ENCODE measurements around the gene FAM83F. TPM values are rescaled to one million over a fixed set of nuclear protein-coding genes. Genes with fewer than 3 reads are reported as not detected.

Gene FAM83F
- total RNA-seq, 1 experiment from 2014 or later = 43.1 TPM

- TF ChIP-seq ATF2 (CRISPR knock-in tag; IDR thresholded peaks at IDR 0.05; ENCODE audit: borderline replicate concordance, low read depth) (no peak), PRRX2 (CRISPR knock-in tag; IDR thresholded peaks at IDR 0.05) (no peak), ATF3 (CRISPR knock-in tag; conservative IDR thresholded peaks at IDR 0.05) (no peak), ZMAT4 (CRISPR knock-in tag; IDR thresholded peaks at IDR 0.05) (no peak), ZNF219 (CRISPR knock-in tag; IDR thresholded peaks at IDR 0.05; ENCODE audit: borderline replicate concordance) (no peak)
Observed at GRCh38 chr22:39946126-39946502, 48.6 kb upstream of the FAM83F start (continued).

- CTCF ChIA-PET = interaction anchor here (1.4 to 2.7 kb wide), 2 partner anchors 13 to 78 kb away, joined by 7 to 10 read pairs; no protein-coding TSS in a partner anchor
- ATAC-seq = no peak
- Mint-ChIP-seq H3K4me3 (no peak overlapping the region), H3K9me3 (no peaks in the 10 kb centered on the region), H3K4me1 (peaks cover 54% of the 10 kb centered on the region), H3K36me3 (no peaks in the 10 kb centered on the region), H3K27me3 (ENCODE audit: low read depth) (peaks cover 6% of the 10 kb centered on the region; the same call in 1 of the 2 replicates), H3K27ac (no peak overlapping the region)
- no peak for DNase-seq (ENCODE audit: low spot score)
- no peak for TF ChIP-seq IRF2 (CRISPR knock-in tag; IDR thresholded peaks at IDR 0.05; ENCODE audit: borderline replicate concordance, low read depth)
- no peak for TF ChIP-seq ZNF317 (CRISPR knock-in tag; IDR thresholded peaks at IDR 0.05; ENCODE audit: borderline replicate concordance, low read depth)
- no peak for TF ChIP-seq E2F5 (CRISPR knock-in tag; IDR thresholded peaks at IDR 0.05)
- POLR2A ChIA-PET = interaction anchor here (0.5 to 0.6 kb wide), 2 partner anchors 14 to 38 kb away, joined by 4 to 5 read pairs; no protein-coding TSS in a partner anchor
Observed at GRCh38 chr22:39946503-39947219, 48.1 kb upstream of the FAM83F start.

- ATAC-seq (no peak), DNase-seq (ENCODE audit: low spot score) (no peak)
- TF ChIP-seq ZNF263 (CRISPR knock-in tag; IDR thresholded peaks at IDR 0.05; ENCODE audit: low read depth) (no peak), ZNF396 (CRISPR knock-in tag; IDR thresholded peaks at IDR 0.05; ENCODE audit: borderline replicate concordance) (no peak), STAT6 (CRISPR knock-in tag; conservative IDR thresholded peaks at IDR 0.05; ENCODE audit: low read depth) (no peak), ZNF512 (CRISPR knock-in tag; IDR thresholded peaks at IDR 0.05; ENCODE audit: borderline replicate concordance) (no peak), ETV6 (CRISPR knock-in tag; IDR thresholded peaks at IDR 0.05) (no peak), CTCF (IDR thresholded peaks at IDR 0.05) (no peak), IRF2 (CRISPR knock-in tag; IDR thresholded peaks at IDR 0.05; ENCODE audit: borderline replicate concordance, low read depth) (no peak), MXD4 (CRISPR knock-in tag; IDR thresholded peaks at IDR 0.05; ENCODE audit: borderline replicate concordance) (no peak), SOX15 (CRISPR knock-in tag; IDR thresholded peaks at IDR 0.05) (no peak)
- Mint-ChIP-seq H3K9me3 (no peaks in the 10 kb centered on the region), H3K36me3 (no peaks in the 10 kb centered on the region), H3K4me3 (no peak overlapping the region), H3K4me1 (peaks cover 46% of the 10 kb centered on the region), H3K27me3 (ENCODE audit: low read depth) (peaks cover 6% of the 10 kb centered on the region; the same call in 1 of the 2 replicates), H3K27ac (no peak overlapping the region)
- ChIA-PET CTCF (interaction anchor here (1.4 to 2.7 kb wide), 2 partner anchors 14 to 77 kb away, joined by 7 to 10 read pairs; no protein-coding TSS in a partner anchor), POLR2A (interaction anchor here (0.6 kb wide), 1 partner anchor 15 kb away, joined by 4 read pairs; no protein-coding TSS in a partner anchor)
Observed at GRCh38 chr22:39947220-39948216, 47.2 kb upstream of the FAM83F start.

Measured in WTC11 (cell line).